GM19240 (cell line): ENCODE results near the gene TNFSF13.

Experiments
- DNase-seq: peaks from one replicate; pipeline ENCODE4 v3.0.0; 2011; ENCODE audit warnings: low spot score; ENCODE audit not compliant: insufficient read length

Gene TNFSF13

GRCh38 chr17:7558544-7559319 is at the start of gene TNFSF13:
TSS of gene TNFSF13 (plus strand) at chr17:7558750. CDS start at chr17:7559040, 290 bp downstream.
- DNase-seq, result no peak

- DNase-seq, result no peak
Observed at GRCh38 chr17:7508846-7509245, 49.7 kb upstream of the TNFSF13 start.

GRCh38 chr17:7509937-7510336 is 48.6 kb upstream of the TNFSF13 start:
- DNase-seq, result no peak

GRCh38 chr17:7511108-7511507 is 47.4 kb upstream of the TNFSF13 start:
- no peak for DNase-seq

GRCh38 chr17:7512105-7512504 is 46.4 kb upstream of the TNFSF13 start:
- no peak for DNase-seq

GRCh38 chr17:7512824-7513540 is 45.6 kb upstream of the TNFSF13 start:
- DNase-seq, result no peak

GRCh38 chr17:7513850-7514419 is 44.6 kb upstream of the TNFSF13 start:
- no peak for DNase-seq

GRCh38 chr17:7515911-7516610 is 42.5 kb upstream of the TNFSF13 start:
- no peak for DNase-seq

GRCh38 chr17:7523033-7523432 is 35.5 kb upstream of the TNFSF13 start:
- DNase-seq, result no peak

GRCh38 chr17:7528842-7529241 is 29.7 kb upstream of the TNFSF13 start:
- no peak for DNase-seq

GRCh38 chr17:7530023-7530900 is 28.3 kb upstream of the TNFSF13 start:
- DNase-seq, result no peak

- DNase-seq, result no peak
Observed at GRCh38 chr17:7538050-7538449, 20.5 kb upstream of the TNFSF13 start.

- DNase-seq, result no peak
Observed at GRCh38 chr17:7538891-7539545, 19.5 kb upstream of the TNFSF13 start.

GRCh38 chr17:7541074-7541621 is 17.4 kb upstream of the TNFSF13 start:
- no peak for DNase-seq

- no peak for DNase-seq
Observed at GRCh38 chr17:7544911-7545310, 13.6 kb upstream of the TNFSF13 start.

GRCh38 chr17:7548585-7549400 is 9.8 kb upstream of the TNFSF13 start, which contains the start of gene TNFSF12:
TSS of gene TNFSF12 (plus strand) at chr17:7549058. CDS start at chr17:7549154, 96 bp downstream.
- DNase-seq, result no peak

- no peak for DNase-seq
Observed at GRCh38 chr17:7549401-7550055, 9.0 kb upstream of the TNFSF13 start.

GRCh38 chr17:7550344-7550743 is 8.2 kb upstream of the TNFSF13 start:
- DNase-seq, result no peak

GRCh38 chr17:7551396-7551795 is 7.2 kb upstream of the TNFSF13 start:
- no peak for DNase-seq
